ENCODE measurements around the gene ETFDH.
"Not testable (repeated sequence)": the region's sequence is repeated elsewhere in the genome, so short reads cannot be mapped to it uniquely, and the experiment has no call there.

ETFDH gene

DNA sequence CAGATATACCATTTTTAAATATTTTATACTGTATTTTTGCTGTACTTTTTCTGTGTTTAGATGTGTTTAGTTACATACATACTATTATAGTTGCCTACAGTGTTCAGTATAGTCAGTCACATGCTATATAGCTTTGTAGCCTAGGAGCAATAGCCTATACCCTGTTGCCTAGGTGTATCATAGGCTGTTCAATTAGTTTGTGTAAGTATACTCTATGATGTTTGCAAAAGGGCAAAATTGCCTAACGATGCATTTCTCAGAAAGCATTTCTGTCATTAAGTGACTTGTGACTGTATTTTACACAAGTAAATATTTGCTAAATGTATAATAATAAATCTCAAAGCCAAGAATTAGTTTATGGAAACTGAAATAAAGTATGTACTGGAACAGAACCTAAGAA, 9.5 kb downstream of the ETFDH start:
- DNase-seq: no peak

DNA sequence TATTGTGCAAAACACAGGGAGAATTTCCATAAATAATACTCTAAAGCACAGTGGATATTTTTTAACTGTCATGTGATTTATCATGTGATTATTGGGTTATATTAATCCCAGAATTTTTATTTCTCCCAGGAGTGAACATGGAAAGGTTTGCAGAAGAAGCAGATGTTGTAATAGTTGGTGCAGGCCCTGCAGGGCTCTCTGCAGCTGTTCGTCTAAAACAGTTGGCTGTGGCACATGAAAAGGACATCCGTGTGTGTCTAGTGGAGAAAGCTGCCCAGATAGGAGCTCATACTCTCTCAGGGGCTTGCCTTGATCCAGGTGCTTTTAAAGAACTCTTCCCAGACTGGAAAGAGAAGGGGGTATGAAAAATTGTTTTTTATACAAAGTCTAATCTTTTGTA, 10.0 kb downstream of the ETFDH start:
- DNase-seq: no peak

DNA sequence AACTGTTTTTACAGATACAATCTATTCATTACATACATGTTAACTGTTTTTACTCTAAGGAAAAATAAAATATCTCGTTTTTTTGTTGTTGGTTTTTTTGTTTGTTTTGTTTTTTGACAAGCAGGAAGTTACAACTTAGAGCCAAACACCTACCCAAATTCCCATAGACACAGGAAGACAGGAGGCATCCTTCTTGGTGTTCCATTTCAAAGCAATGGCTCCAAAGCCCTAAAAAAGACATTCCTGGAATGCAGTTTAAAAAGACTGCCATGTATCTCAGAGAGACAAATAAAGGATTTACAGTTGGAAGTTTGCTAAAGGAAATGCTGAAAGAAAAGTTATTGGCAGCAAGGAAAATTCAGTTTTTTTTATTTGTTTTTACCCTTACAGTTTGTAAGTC, 16.7 kb downstream of the ETFDH start:
- no peak for DNase-seq

DNA sequence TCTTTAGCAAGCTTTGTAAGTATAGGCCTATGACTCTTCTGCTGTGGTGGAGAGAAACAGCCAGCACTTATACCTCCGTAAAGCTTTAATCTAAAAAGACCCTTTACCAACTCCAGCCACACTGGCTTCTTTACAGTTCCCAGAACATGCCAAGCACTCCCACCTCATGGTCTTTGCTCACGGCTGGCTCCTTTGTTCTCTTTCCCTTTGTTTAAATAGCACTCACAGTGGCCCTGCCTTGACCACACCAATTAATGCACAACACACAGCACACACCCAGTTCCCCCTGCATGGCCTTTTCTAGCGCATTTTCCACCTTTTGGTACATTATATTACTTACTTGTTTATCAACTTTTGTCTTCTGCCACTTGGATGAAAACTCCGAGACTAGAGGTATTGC, 32.2 kb downstream of the ETFDH start:
- no peak for DNase-seq

DNA sequence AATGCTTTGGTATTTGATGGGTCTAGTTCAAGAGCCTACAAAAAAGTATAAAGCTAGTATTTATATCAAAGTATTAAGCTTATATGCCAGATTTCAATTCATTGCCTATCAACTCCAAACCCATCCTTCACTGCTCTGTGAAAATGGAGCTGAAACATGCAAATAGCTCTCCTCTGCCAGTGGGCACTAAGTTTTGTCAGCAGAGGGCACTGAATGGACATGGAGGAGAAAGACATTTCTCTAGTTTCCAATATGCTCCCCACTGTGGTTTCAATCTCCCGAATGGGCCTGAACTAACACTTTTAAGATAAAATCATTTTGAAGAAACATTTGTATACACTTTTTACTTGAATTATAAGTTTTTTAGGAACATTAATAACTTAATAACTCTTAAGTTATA, 38.7 kb downstream of the ETFDH start:
- no peak for DNase-seq

DNA sequence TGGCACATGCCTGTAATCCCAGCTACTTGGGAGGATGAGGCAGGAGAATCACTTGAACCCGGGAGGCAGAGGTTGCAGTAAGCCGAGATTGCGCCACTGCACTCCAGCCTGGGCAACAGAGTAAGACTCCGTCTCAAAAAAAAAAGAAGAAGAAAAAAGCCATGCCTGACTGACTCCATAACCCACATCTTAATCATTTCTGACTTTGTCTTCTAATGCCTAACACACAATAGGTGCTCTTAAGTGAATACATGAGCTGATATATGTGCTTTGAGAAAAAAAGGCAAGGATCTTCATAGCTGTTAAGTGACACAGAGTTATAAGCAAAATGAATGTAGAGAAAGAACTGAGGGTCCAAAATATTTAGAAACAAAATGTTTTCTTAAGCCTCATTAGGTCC, 40.5 kb downstream of the ETFDH start:
- DNase-seq: not testable (repeated sequence)

DNA sequence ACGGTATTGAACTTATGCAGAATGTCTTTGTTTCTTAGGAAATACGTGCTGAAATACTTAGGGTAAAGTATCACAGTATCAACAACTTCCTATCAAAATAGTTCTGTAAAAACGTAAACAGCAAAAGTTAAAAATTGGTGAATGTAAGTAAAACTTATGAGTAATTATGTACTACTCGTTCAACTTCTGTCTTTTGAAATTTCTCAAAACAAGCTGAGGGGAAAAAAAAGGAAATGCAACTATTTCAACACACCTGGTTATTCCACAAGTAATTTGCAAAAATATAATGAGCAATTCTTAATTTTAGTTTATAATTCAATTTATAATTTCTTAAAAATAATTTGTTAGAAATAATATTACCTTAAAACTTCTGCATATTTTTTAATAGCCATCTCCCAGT, 42.8 kb downstream of the ETFDH start:
- DNase-seq: no peak

DNA sequence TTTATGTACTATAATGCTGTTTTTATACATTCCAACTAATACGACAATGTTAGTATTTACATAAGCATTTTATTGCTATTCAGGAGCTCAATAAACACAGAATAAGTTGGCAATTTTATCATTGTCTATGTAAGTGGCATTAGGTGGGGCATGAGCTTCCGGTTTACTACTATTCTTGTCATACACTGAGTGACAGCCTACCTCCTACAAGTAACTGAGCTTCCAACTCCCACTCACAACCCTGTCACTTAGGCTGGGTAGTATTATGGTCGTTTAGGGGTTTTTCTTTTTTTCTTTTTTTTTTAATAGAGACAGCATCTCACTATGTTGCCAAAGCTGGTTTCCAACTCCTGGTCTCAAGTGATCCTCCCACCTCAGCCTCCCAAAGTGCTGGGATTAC, 43.7 kb downstream of the ETFDH start:
- DNase-seq: no peak

DNA sequence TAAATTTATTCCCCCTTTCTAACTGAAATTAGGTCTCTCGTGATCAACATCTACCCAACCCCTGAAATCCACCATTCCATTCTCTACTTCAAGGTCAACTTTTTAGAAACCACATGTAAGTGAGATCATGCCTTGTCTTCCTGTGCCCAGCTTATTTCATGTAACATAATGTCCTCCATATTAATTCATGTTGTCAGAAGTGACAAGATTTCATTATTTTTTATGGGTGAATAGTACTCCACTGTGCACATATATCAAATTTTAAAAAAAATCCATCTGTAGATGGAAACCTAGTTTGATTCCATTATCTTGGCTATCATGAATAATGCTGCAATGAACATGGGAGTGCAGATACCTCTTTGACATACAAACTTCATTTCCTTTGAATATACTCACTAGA, 49.6 kb downstream of the ETFDH start:
- DNase-seq: no peak

DNA sequence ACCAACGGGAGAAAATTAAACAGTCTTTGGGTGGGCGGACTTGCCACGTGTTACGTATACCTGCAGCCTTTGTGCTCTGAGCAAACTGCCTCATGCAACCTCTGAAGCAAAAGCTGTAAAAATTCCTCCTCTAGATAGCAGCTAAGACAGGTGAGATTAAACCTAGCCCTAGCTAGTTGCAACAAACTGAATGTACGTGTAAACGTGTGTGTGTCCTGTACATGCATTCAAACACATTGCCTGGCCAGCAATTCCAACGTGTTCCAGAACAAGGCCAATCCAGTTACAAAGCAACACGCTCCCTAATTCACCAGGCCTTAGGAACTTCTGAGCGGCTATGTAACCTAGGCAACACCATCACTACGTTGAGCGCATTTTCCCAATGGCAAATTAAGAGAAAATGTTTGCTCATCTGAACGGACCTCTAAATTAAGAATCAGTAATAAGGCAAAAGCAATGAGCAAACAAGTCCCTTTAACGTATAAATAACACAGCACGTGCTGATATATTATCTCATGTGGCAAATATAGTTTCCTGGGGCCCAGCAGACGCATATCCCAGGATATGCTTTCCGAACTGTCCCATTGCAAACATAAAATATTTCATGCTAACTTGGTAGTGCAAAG, 50.3 kb downstream of the ETFDH start:
- DNase-seq: no peak

DNA sequence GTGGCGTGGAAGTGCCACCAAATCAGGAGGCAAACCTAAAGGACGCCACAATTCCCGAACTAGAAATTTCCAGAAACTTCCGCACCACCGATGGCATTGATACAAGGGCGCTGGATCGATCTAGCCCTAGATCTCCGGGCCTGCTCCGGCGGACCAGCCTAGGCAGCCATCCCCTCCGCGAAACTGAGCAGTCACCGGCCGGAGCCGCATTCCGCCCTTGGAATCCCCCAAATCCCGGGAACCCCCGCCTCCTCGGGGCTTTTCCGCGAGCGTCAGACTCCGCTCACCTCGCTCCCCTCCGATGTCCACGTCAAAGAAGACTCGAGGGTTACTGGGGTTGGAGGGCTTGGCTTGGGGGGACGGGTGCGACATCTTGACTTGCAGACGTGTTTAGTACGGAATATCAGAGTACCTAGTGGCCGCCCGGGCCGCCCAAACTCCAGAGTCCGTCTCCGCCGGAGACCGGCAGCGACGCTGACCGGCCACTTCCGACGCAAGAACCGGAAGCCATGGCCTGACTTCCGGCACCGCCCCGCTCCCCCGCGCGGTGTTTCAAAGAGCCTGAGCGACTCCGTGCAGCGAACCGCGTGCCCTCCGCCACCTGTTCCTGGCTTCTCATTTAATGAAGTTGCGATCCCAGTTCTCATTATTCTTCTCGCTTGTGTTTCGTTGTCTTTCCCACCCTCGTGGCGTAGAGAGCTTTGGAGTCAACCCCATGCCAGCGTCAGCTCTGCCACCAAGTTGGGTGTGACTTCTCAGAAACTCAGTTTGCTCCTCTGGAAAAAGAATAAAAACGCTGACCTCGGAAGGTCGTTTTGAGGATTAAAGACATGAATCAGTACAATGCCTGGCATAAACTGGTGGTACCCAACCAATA, 51.1 kb downstream of the ETFDH start, which contains the start of gene PPID:
TSS of gene PPID (minus strand) at position 480 of the 877 bp plus-strand sequence. CDS start at position 372, 108 bp downstream.
- peak; percentile 73 for DNase-seq

DNA sequence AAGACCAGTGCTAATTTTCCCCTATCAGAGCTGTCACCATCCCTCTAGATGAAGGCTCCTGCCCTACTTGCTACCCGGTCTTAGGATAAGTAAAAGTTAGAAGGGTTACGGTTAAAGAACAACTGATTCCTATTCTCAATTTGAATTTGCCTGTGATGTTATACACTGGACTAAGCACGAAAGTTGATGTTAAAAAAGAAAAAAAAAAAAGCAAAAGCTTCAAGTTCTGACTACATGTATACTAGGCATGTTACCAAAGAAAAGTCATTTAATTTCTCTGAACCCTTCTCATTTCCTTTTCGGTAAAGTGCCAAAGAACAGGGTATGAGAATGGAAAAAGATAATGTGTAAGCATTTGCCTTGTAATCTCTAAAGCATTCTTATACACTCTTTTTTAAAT, 52.5 kb downstream of the ETFDH start:
- DNase-seq: no peak

DNA sequence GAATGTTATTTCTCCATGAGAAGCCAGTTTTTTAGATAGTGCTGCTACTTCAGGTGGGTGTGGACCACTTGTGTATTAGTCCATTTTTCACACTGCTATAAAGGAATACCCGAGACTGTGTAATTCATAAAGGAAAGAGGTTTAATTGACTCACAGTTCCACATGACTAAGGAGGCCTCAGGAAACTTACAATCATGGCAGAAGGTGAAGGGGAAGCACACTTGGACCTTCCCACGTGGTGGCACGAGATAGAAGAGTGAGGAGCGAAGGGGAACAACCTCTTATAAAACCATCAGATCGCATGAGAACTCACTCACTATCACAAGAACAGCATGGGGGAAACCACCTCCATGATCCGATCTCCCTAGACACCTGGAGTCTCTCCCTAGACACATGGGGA, 54.5 kb downstream of the ETFDH start:
- no peak for DNase-seq

DNA sequence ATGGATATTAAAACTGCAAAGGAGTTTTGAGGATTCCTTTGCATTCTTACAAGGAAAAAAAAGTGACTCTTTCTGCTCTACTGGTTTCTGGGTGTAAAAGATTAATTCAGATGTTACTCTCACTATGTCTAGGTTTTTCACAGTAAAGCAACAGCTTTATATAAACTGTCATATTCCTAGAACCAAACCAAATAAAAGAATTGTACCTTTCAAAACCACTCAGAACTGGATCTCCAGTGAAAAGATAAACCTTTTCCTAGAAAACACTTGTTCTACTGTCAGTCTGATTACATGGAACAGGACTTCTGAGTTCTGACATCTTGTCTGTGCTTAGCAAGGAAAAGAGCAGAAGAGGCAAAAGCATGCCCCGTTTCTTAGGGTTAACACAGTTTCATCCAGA, 56.1 kb downstream of the ETFDH start:
- no peak for DNase-seq

DNA sequence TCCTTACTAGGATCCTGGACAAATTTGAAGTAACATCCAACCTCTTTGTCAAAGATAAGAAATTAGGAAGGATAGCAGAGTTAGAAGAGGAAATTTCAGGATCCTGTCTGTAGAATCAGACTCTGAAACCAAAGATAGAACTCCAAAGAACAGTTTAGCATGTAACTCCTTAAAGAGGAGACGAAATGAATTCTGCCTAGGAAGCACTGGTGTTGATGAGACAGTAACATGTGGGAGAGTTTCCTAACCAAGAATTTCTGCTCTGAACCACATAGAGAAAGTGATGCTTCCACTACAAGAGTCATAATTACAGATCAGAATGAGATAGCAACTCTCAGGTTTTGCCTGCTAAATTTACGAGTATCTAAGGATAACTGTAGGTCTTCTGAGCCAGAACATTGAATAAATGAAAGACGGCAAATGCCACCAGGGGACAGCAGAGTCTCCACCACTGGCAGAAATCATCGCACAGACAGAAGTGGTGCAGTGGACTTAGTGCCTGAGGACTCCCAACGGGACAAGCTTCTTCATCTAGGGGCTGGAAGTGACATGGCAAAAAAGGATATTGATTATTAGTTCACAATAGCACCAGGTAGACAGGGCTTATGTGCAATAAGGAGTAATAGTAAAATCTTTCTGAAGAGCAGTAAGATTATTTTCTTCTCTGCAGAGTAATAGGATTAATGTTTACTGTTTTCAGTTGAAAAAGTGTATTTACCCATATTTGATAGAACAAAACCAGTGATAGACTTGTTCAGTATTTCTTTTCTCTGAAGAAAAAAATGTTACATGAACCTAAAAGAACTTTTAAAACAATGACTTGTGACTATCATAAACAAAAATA, 57.8 kb downstream of the ETFDH start:
- no peak for DNase-seq

DNA sequence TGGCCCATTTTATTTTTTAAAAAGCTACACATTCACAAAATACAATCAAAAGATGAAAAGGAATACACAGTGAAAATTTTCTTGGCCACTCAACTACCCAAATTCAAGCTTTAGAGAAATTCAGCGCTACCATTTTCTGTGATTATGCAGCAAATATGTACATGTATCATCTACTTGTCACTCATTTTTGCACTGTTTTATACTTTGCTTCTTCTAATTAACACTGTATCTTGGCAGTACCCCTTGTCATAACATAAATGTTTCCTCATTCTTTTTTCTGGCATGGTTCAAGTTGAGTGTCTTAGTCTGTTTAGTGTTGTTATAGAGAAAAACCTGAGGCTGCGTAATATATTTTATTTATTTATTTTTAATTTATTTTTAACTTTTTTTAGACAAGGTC, 66.8 kb downstream of the ETFDH start:
- no peak for DNase-seq

DNA sequence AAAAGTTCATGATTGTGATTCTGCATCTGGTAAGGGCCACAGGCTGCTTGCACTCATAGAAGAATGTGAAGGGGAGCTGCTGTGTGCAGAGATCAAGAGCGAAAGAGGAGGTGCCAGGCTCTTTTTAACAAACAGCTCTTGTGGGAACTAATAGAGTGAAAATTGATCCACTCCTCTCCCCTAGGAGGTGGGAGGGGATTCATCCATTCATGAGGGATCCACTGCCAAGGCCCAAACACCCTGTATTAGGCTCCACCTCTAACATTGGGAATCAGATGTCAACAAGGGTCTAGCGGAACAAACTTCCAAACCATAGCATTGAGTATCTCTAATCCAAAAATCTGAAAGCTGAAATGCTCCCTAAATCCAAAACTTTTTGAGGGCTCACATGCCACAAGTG, 67.5 kb downstream of the ETFDH start:
- no peak for DNase-seq

DNA sequence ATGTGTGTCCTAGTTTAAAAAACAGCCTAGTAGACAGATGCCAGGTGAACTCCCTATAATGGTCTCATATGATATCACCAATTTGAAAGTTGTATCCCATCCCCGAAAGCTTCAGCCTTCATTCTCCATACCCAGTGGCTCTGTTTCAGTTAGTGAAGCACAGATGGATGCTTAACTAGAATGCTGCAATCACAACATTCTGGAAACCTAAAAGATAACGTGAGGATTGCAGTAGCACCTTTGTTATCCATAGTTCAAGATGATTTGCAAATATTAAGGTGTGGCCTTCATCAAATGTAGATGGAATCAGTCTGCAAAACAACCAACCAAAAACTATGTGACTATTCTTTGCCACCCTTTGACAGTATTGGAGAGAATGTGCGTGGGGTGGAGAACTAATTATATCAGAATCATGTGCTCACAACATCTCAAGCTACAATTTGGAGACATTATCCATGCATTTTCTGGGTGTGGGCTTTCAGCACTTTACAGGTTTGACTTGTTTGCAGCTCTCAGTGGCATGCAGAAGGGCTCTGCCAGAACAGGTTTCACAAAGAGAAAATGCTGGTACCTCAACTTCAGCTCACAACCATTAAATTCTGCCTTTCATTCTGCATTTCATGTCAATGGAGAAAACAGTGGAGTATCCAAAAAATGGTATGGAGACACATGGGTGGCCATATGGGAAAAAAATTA, 69.4 kb downstream of the ETFDH start:
- DNase-seq: no peak

DNA sequence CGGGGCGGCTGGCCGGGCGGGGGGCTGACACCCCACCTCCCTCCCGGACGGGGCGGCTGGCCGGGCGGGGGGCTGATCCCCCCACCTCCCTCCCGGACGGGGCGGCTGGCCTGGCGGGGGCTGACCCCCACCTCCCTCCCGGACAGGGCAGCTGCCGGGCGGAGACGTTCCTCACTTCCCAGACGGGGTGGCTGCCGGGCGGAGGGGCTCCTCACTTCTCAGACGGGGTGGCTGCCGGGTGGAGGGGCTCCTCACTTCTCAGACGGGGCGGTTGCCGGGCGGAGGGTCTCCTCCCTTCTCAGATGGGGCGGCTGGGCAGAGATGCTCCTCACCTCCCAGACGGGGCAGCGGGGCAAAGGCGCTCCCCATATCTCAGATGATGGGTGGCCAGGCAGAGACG, 74.4 kb downstream of the ETFDH start:
- DNase-seq: not testable (repeated sequence)

DNA sequence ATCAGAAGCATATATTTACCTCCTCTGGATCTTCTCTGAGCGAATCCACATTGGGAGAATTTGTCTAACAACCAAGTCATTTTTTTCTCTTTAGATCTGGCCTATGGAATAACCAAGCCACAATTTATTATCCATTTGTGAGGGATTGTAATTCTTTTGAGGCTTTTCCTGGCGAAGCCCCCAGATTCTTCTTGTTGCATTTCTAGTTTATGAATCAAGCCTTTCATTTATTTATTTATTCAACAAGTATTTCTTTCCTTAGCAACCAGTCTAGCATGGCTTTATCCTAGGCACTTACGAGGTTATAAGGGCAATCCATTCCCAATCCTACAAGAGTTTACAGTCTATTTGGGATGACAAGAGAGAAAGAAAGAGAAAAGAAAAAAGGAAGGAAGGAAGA, 78.3 kb downstream of the ETFDH start:
- DNase-seq: no peak

DNA sequence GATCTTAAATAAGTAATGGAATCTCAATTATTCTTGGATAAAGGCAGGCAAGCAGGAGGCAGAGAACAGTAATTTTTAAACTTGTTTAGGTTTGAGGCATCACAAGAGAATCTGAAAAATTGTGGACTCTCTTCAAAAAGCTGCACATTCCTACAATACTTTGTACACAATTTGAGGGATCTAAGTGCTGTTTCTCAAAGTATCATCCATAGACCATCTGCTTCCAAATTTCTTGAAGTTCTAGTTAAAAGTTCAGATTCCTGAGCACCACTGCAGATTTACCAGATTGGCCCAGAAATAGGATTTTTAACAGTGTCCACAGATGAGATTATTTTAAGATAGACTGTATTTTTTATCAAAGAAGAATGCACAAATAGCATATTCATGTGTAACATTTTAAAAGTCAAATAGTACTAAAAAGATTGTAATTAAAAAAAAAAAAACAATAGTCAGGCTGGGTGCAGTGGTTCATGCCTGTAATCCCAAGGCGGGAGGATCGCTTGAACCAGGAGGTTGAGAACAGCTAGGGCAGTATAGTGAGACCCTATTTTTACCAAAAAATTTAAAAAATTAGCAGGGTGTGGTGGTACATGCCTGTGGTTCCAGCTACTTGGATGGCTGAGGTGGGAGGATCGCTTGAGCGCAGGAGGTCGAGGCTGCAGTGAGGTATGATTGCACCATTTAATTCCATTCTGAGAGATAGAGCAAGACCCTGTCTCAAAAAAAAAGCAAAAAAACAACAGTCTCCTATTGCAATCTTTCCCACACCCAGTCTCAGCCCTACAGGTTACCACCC, 82.5 kb downstream of the ETFDH start:
- no peak for DNase-seq

DNA sequence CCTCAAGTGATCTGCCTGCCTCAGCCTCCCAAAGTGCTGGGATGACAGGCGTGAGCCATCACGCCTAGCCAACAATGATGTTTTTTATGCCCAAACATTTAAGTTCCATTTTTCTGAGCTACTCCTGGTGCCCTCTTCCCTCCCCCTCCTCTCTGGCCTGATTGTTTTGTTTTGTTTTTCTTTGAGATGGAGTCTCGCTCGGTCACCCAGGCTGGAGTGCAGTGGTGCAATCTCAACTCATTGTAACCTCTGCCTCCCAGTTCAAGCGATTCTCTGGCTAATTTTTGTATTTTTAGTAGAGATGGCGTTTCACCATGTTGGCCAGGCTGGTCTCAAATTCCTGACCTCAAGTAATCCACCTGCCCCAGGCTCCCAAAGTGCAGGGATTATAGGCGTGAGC, 83.7 kb downstream of the ETFDH start:
- DNase-seq: not testable (repeated sequence)

All from NCI-H774 (cell line).